ENCODE data around the gene LDLRAD4.

- TF ChIP-seq CTCF (conservative IDR thresholded peaks at IDR 0.05) (no peak), EZH2 (IDR thresholded peaks at IDR 0.05; ENCODE audit: low read depth) (no peak)
Measured at GRCh38 chr18:13300029-13300428, 81.5 kb downstream of the LDLRAD4 start.

All from PC-9 (cell line).